Left renal cortex interstitium (tissue), 4 donors: ENCODE measurements around the gene PRKN. TPM values are rescaled to one million over a fixed set of nuclear protein-coding genes. Genes with fewer than 3 reads are reported as not detected.
A peak's percentile ranks its signal among the peaks of the same experiment; 100 is the strongest.

Experiments used
- DNase-seq, 4 donors: peaks; one replicate each; pipeline ENCODE4 v3.0.0-alpha.2; 2013; ENCODE audit warnings: low read depth in 4 of 4, low spot score in 2 of 4, missing footprints in 1 of 4
- polyA plus RNA-seq, 4 donors: library from polyadenylated mRNA; unstranded; fragments of 120-200 nt; gene quantifications; one replicate each; pipeline ENCODE4 v1.2.1, GENCODE V29; 2013; ENCODE audit not compliant: insufficient read length in 4 of 4

Gene PRKN
- polyA plus RNA-seq, 4 donors: 7.9 to 12.9 (median 9.1) TPM

- DNase-seq: no peak
These were observed 779.1 kb downstream of the PRKN start for GRCh38 chr6:161948462-161948861.

GRCh38 chr6:161947371-161947770 is 780.2 kb downstream of the PRKN start:
- no peak for DNase-seq

- DNase-seq: no peak
These were observed 781.1 kb downstream of the PRKN start for GRCh38 chr6:161946461-161946860.

- DNase-seq: no peak
These were observed 784.0 kb downstream of the PRKN start for GRCh38 chr6:161943561-161943960.

GRCh38 chr6:161941565-161941964 is 786.0 kb downstream of the PRKN start:
- no peak for DNase-seq

- no peak for DNase-seq
These were observed 787.0 kb downstream of the PRKN start for GRCh38 chr6:161940519-161940918.

- no peak for DNase-seq
These were observed 801.2 kb downstream of the PRKN start for GRCh38 chr6:161926324-161926723.

- no peak for DNase-seq
These were observed 803.0 kb downstream of the PRKN start for GRCh38 chr6:161924516-161925116.

GRCh38 chr6:161922631-161923119 is 804.9 kb downstream of the PRKN start:
- peak in 2 of 4 donors; percentile 9 to 23 for DNase-seq

- DNase-seq: no peak
These were observed 805.8 kb downstream of the PRKN start for GRCh38 chr6:161921602-161922395.

GRCh38 chr6:161919691-161920090 is 807.9 kb downstream of the PRKN start:
- no peak for DNase-seq

- no peak for DNase-seq
These were observed 808.8 kb downstream of the PRKN start for GRCh38 chr6:161918628-161919205.

GRCh38 chr6:161918109-161918531 is 809.4 kb downstream of the PRKN start:
- no peak for DNase-seq

GRCh38 chr6:161917645-161918044 is 809.9 kb downstream of the PRKN start:
- DNase-seq: no peak

- DNase-seq: no peak
These were observed 812.1 kb downstream of the PRKN start for GRCh38 chr6:161915456-161915964.

- no peak for DNase-seq
These were observed 818.7 kb downstream of the PRKN start for GRCh38 chr6:161908872-161909271.

- DNase-seq: no peak
These were observed 821.0 kb downstream of the PRKN start for GRCh38 chr6:161906571-161906970.

GRCh38 chr6:161903584-161904212 is 823.9 kb downstream of the PRKN start:
- DNase-seq: no peak

GRCh38 chr6:161901740-161902426 is 825.7 kb downstream of the PRKN start:
- DNase-seq: no peak

GRCh38 chr6:161894436-161894835 is 833.1 kb downstream of the PRKN start:
- no peak for DNase-seq
